Measurements from ENCODE around the gene RFT1.

GRCh38 chr3:53075743-53076140 is 54.5 kb downstream of the RFT1 start:
- TF ChIP-seq TARDBP (IDR thresholded peaks at IDR 0.05) (no peak), BHLHE40 (IDR thresholded peaks at IDR 0.05; ENCODE audit: borderline replicate concordance) (no peak), SUZ12 (IDR thresholded peaks at IDR 0.05) (no peak), NFRKB (IDR thresholded peaks at IDR 0.05) (no peak), LEF1 (IDR thresholded peaks at IDR 0.05; ENCODE audit: borderline replicate concordance) (no peak), PKNOX1 (IDR thresholded peaks at IDR 0.05) (no peak), FOXK2 (IDR thresholded peaks at IDR 0.05) (no peak), SP1 (IDR thresholded peaks at IDR 0.05) (no peak)
